ENCODE results near the gene FITM1.

GRCh38 chr14:24092110-24092504, 38.4 kb upstream of the FITM1 start:
- no peak for TF ChIP-seq CTCF (IDR thresholded peaks at IDR 0.05; ENCODE audit: low read depth, low read length, poor library complexity, severe bottlenecking)
- TF ChIP-seq EZH2phosphoT487 (IDR thresholded peaks at IDR 0.05; ENCODE audit: borderline replicate concordance, low read length) = no peak

All from DOHH2 (cell line).